ENCODE data around the gene RPL14. TPM values are rescaled to one million over a fixed set of nuclear protein-coding genes. Genes with fewer than 3 reads are reported as not detected.

The RPL14 gene
- total RNA-seq, 2 experiments from 2014 or later, result 3,546 to 3,721 TPM

DNA sequence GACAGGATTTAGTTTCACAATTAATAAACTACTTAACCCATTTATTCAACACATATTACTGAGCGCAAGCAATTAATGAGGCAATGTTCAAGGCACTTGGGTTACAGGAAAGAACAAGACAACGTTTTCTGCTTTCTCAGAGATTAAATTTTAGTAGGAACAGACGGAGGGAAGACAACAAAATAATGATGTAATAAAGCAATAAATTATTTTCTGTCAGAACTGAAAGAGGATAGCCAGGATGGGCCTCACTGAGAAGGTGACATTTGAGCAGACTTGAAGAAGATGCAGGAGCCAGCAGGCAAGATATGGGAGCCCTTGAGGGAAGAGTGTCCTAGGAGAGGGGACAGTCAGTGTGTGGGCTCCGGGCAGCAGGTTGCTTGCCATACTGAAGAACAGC, 11.3 kb upstream of the RPL14 start:
- DNase-seq, result no peak
- Mint-ChIP-seq H3K27me3 (no peaks in the 10 kb centered on the region), H3K9me3 (no peaks in the 10 kb centered on the region), H3K36me3 (ENCODE audit: low read depth) (peaks cover 17% of the 10 kb centered on the region), H3K4me3 (no peak overlapping the region), H3K27ac (no peak overlapping the region), H3K4me1 (ENCODE audit: low read depth) (no peaks in the 10 kb centered on the region)
- no peaks in the 10 kb centered on the region for H3K9me3 ChIP-seq (ENCODE audit: control insufficient read depth in 1 of 2, insufficient read depth in 1 of 2, low read length in 2 of 2)
- intact Hi-C loops (cut with DNase I, micrococcal nuclease), result no loop called here
- POLR2A ChIA-PET, result no interaction called here
- peaks cover 6% of the 10 kb centered on the region for H3K36me3 ChIP-seq (ENCODE audit: insufficient read depth, low read length)
- TF ChIP-seq, protein P1, sequence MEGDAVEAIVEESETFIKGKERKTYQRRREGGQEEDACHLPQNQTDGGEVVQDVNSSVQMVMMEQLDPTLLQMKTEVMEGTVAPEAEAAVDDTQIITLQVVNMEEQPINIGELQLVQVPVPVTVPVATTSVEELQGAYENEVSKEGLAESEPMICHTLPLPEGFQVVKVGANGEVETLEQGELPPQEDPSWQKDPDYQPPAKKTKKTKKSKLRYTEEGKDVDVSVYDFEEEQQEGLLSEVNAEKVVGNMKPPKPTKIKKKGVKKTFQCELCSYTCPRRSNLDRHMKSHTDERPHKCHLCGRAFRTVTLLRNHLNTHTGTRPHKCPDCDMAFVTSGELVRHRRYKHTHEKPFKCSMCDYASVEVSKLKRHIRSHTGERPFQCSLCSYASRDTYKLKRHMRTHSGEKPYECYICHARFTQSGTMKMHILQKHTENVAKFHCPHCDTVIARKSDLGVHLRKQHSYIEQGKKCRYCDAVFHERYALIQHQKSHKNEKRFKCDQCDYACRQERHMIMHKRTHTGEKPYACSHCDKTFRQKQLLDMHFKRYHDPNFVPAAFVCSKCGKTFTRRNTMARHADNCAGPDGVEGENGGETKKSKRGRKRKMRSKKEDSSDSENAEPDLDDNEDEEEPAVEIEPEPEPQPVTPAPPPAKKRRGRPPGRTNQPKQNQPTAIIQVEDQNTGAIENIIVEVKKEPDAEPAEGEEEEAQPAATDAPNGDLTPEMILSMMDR (IDR thresholded peaks at IDR 0.05), result no peak
- CTCF ChIA-PET, result no interaction called here
- H3K4me3 ChIP-seq (ENCODE audit: low read length), result no peak overlapping the region
- H3K27me3 ChIP-seq (ENCODE audit: control insufficient read depth in 1 of 2, insufficient read depth in 2 of 2, low read length in 2 of 2), result no peaks in the 10 kb centered on the region
- ATAC-seq (ENCODE audit: poor library complexity), result no peak
- H3K4me1 ChIP-seq (ENCODE audit: insufficient read depth, low read length), result no peaks in the 10 kb centered on the region
- H3K27ac ChIP-seq (ENCODE audit: low read depth in 1 of 2, low read length in 2 of 2), result no peak overlapping the region

DNA sequence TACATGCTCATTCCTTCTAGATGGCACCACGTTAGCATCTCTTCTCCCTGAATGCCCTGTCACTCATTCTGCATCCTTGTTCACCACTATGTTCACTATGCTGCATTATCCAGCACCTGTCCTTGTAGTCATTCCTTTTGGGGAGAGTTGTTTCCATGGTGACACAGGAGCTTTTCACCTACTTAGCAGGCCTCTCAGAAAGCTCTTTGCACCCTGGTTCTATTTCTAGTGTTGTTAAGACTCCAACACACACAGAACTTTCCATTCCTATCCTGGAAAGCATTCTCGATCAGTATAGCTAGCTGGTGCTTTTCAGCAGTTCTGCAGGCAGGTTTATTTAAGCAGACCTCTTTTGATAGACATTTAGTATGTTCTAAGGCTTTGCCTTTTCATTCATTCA, 6.7 kb upstream of the RPL14 start:
- ATAC-seq (ENCODE audit: poor library complexity), result no peak
- Histone ChIP-seq H3K36me3 (ENCODE audit: insufficient read depth, low read length) (peaks cover 6% of the 10 kb centered on the region), H3K4me3 (ENCODE audit: low read length) (no peak overlapping the region), H3K9me3 (ENCODE audit: control insufficient read depth in 1 of 2, insufficient read depth in 1 of 2, low read length in 2 of 2) (no peaks in the 10 kb centered on the region), H3K4me1 (ENCODE audit: insufficient read depth, low read length) (peaks cover 19% of the 10 kb centered on the region), H3K27ac (ENCODE audit: low read depth in 1 of 2, low read length in 2 of 2) (no peak overlapping the region), H3K27me3 (ENCODE audit: control insufficient read depth in 1 of 2, insufficient read depth in 2 of 2, low read length in 2 of 2) (no peaks in the 10 kb centered on the region)
- intact Hi-C loops (cut with DNase I, micrococcal nuclease), result loop anchor here (5.0 to 10.0 kb wide), 4 partner anchors 1043 to 1514 kb away; partner anchors contain the start of genes ULK4 (in 2 of the 2), RPSA (in 1 of the 2) and SLC25A38 (in 1 of the 2)
- TF ChIP-seq, protein P1 (IDR thresholded peaks at IDR 0.05), result no peak
- H3K27me3 Mint-ChIP-seq, result no peaks in the 10 kb centered on the region
- H3K36me3 Mint-ChIP-seq (ENCODE audit: low read depth), result peaks cover 24% of the 10 kb centered on the region
- ChIA-PET CTCF (no interaction called here), POLR2A (interaction anchor here (1.0 kb wide), 1 partner anchor 74 kb away, joined by 5 read pairs; the partner anchor contains the start of gene ZNF621)
- no peak for DNase-seq
- H3K9me3 Mint-ChIP-seq, result no peaks in the 10 kb centered on the region
- no peak overlapping the region for H3K4me3 Mint-ChIP-seq
- no peak overlapping the region for H3K27ac Mint-ChIP-seq
- peaks cover 25% of the 10 kb centered on the region for H3K4me1 Mint-ChIP-seq (ENCODE audit: low read depth)

DNA sequence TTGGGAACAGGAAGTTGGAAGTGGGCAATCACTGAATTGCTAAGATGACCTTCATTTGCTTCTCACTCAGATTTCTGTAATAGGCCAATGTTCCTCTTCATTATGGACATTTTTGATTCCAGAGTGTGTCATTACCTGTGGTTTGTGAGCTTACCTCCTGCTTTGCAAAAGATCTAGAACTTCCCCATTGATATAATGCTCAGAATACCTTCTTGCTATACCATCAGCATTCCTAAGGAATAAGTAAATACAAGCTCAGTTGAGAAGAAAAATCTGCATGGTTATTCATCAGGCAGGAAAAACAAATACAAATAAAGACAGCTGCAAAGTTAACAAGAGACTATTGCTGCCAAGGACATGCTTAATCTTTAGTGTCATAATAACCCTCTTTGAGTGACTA, 5.6 kb upstream of the RPL14 start:
- ATAC-seq (ENCODE audit: poor library complexity) (no peak), DNase-seq (no peak)
- Histone ChIP-seq H3K9me3 (ENCODE audit: control insufficient read depth in 1 of 2, insufficient read depth in 1 of 2, low read length in 2 of 2) (no peaks in the 10 kb centered on the region), H3K4me3 (ENCODE audit: low read length) (no peak overlapping the region), H3K27ac (ENCODE audit: low read depth in 1 of 2, low read length in 2 of 2) (no peak overlapping the region), H3K27me3 (ENCODE audit: control insufficient read depth in 1 of 2, insufficient read depth in 2 of 2, low read length in 2 of 2) (no peaks in the 10 kb centered on the region), H3K4me1 (ENCODE audit: insufficient read depth, low read length) (peaks cover 24% of the 10 kb centered on the region), H3K36me3 (ENCODE audit: insufficient read depth, low read length) (peaks cover 6% of the 10 kb centered on the region)
- ChIA-PET POLR2A (interaction anchor here (1.2 to 3.3 kb wide), 3 partner anchors 26 to 748 kb away, joined by 3 to 17 read pairs (median 9); partner anchors contain the start of genes CTNNB1, ZNF619 and ZNF620), CTCF (interaction anchor here (1.6 kb wide), 1 partner anchor 147 kb away, joined by 3 read pairs; no protein-coding TSS in a partner anchor)
- H3K4me1 Mint-ChIP-seq (ENCODE audit: low read depth), result peaks cover 32% of the 10 kb centered on the region
- H3K27ac Mint-ChIP-seq, result peak overlapping the region; percentile 91
- intact Hi-C loops (cut with DNase I, micrococcal nuclease), result loop anchor here (5.0 to 10.0 kb wide), 4 partner anchors 1044 to 1513 kb away; partner anchors contain the start of genes ULK4 (in 2 of the 2), RPSA (in 1 of the 2) and SLC25A38 (in 1 of the 2)
- peak overlapping the region; percentile 45 for H3K4me3 Mint-ChIP-seq
- H3K27me3 Mint-ChIP-seq, result no peaks in the 10 kb centered on the region
- H3K9me3 Mint-ChIP-seq, result no peaks in the 10 kb centered on the region
- TF ChIP-seq, protein P1 (IDR thresholded peaks at IDR 0.05), result no peak
- H3K36me3 Mint-ChIP-seq (ENCODE audit: low read depth), result peaks cover 13% of the 10 kb centered on the region

All from CD4-positive, alpha-beta T cell (primary cell).